Inflammatory macrophage treated with lipopolysaccharide for 4 hours (primary cell): ENCODE measurements around the gene TDRD1.

Experiments used
- DNase-seq: peaks from one replicate; pipeline ENCODE4 v3.0.0-alpha.2; 2020

Gene TDRD1

GRCh38 chr10:114239117-114239993 is 60.2 kb downstream of the TDRD1 start, which contains the start of gene VWA2:
Gene VWA2 (plus strand): TSS chr10:114239254. CDS start chr10:114248714, 9,460 bp downstream.
- DNase-seq: no peak

GRCh38 chr10:114239994-114240345 is 60.8 kb downstream of the TDRD1 start:
- DNase-seq: no peak

GRCh38 chr10:114242235-114242634 is 63.1 kb downstream of the TDRD1 start:
- DNase-seq: no peak

- DNase-seq: no peak
Observed at GRCh38 chr10:114243661-114244060, 64.5 kb downstream of the TDRD1 start.

- no peak for DNase-seq
Observed at GRCh38 chr10:114244126-114244525, 65.0 kb downstream of the TDRD1 start.

- no peak for DNase-seq
Observed at GRCh38 chr10:114245121-114245791, 66.1 kb downstream of the TDRD1 start.

GRCh38 chr10:114246679-114247305 is 67.6 kb downstream of the TDRD1 start:
- DNase-seq: no peak

GRCh38 chr10:114250236-114250635 is 71.1 kb downstream of the TDRD1 start:
- DNase-seq: no peak

- no peak for DNase-seq
Observed at GRCh38 chr10:114250716-114251115, 71.6 kb downstream of the TDRD1 start.

GRCh38 chr10:114252092-114252491 is 72.9 kb downstream of the TDRD1 start:
- no peak for DNase-seq

GRCh38 chr10:114252883-114253282 is 73.7 kb downstream of the TDRD1 start:
- DNase-seq: no peak

GRCh38 chr10:114255227-114255626 is 76.1 kb downstream of the TDRD1 start:
- DNase-seq: no peak

- DNase-seq: no peak
Observed at GRCh38 chr10:114256008-114256765, 77.0 kb downstream of the TDRD1 start.

GRCh38 chr10:114256822-114257221 is 77.7 kb downstream of the TDRD1 start:
- DNase-seq: no peak

GRCh38 chr10:114257498-114257897 is 78.3 kb downstream of the TDRD1 start:
- no peak for DNase-seq

GRCh38 chr10:114258274-114258840 is 79.2 kb downstream of the TDRD1 start:
- DNase-seq: no peak

GRCh38 chr10:114259824-114260223 is 80.7 kb downstream of the TDRD1 start:
- no peak for DNase-seq

GRCh38 chr10:114260366-114260765 is 81.2 kb downstream of the TDRD1 start:
- no peak for DNase-seq

GRCh38 chr10:114261076-114261475 is 81.9 kb downstream of the TDRD1 start:
- no peak for DNase-seq

- DNase-seq: no peak
Observed at GRCh38 chr10:114262496-114262895, 83.3 kb downstream of the TDRD1 start.

GRCh38 chr10:114265392-114266053 is 86.4 kb downstream of the TDRD1 start:
- no peak for DNase-seq

GRCh38 chr10:114266521-114266920 is 87.4 kb downstream of the TDRD1 start:
- DNase-seq: no peak
